ENCODE results near the gene SETD2.
"Not testable (repeated sequence)": the region's sequence is repeated elsewhere in the genome, so short reads cannot be mapped to it uniquely, and the experiment has no call there.

- TF ChIP-seq POLR2A (IDR thresholded peaks at IDR 0.05; ENCODE audit: low read depth, low read length); POLR2AphosphoS5 (IDR thresholded peaks at IDR 0.05; ENCODE audit: low read depth, low read length); TAF1 (IDR thresholded peaks at IDR 0.05; ENCODE audit: borderline replicate concordance, low read depth, low read length): not testable (repeated sequence)
Observed at GRCh38 chr3:47140973-47141461, 22.9 kb downstream of the SETD2 start.

Measured in GM12892 (cell line).